Ishikawa (cell line): ENCODE results near the gene ADK.

Experiments
- CEBPB ChIP-seq: IDR thresholded peaks from 2 replicates; pipeline ENCODE4 v1.6.1; 2012
- EGR1 ChIP-seq: IDR thresholded peaks from 2 replicates; pipeline ENCODE4 v1.6.1; 2012
- EP300 ChIP-seq: IDR thresholded peaks from 2 replicates; pipeline ENCODE4 v1.6.1; 2012; ENCODE audit warnings: borderline replicate concordance
- FOXM1 ChIP-seq: IDR thresholded peaks from 2 replicates; pipeline ENCODE4 v1.6.1; 2012; ENCODE audit warnings: low read depth, borderline replicate concordance
- NFIC ChIP-seq: IDR thresholded peaks from 2 replicates; pipeline ENCODE4 v1.6.1; 2012
- RAD21 ChIP-seq: IDR thresholded peaks from 2 replicates; pipeline ENCODE4 v1.6.1; 2012; ENCODE audit warnings: low read depth
- TAF1 ChIP-seq: IDR thresholded peaks from 2 replicates; pipeline ENCODE4 v1.6.1; 2012; ENCODE audit warnings: low read depth, mild to moderate bottlenecking
- TEAD4 ChIP-seq: IDR thresholded peaks from 2 replicates; pipeline ENCODE4 v1.6.1; 2012
- YY1 ChIP-seq: IDR thresholded peaks from 2 replicates; pipeline ENCODE4 v1.6.1; 2012; ENCODE audit warnings: low read depth
- ZBTB7A ChIP-seq: IDR thresholded peaks from 2 replicates; pipeline ENCODE4 v1.6.1; 2012; ENCODE audit warnings: low read depth
- TF ChIP-seq, protein P1 (sequence below): IDR thresholded peaks from 2 replicates; pipeline ENCODE4 v1.6.1; 2012
- TF ChIP-seq, protein P2 (sequence below): IDR thresholded peaks from 2 replicates; pipeline ENCODE4 v1.6.1; 2012

DNA sequence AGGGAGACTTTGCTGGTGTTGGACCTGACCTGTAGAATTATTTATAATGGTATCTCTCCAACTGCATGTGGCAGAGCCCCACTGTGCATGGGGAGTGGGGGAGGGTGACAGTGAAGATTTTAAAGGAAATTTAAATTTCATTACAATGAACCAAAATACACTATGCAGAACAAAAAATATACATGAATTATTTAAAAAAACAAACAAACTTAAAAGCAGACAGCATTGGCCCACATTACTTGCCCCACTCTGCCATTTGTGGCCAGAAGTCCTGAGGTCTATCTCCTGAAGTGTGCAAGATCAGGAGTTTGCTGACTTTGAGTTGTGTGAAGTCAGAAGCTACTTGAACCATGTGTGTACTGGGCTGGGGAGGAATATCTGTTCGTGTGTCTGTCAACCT, 40.9 kb upstream of the ADK start:
- TF ChIP-seq EP300 (no peak), FOXM1 (no peak), YY1 (no peak), RAD21 (no peak), CEBPB (no peak), TAF1 (no peak), TEAD4 (no peak), ZBTB7A (no peak), EGR1 (no peak), NFIC (no peak)
- TF ChIP-seq, protein P1, sequence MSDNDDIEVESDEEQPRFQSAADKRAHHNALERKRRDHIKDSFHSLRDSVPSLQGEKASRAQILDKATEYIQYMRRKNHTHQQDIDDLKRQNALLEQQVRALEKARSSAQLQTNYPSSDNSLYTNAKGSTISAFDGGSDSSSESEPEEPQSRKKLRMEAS: no peak
- TF ChIP-seq, protein P2, sequence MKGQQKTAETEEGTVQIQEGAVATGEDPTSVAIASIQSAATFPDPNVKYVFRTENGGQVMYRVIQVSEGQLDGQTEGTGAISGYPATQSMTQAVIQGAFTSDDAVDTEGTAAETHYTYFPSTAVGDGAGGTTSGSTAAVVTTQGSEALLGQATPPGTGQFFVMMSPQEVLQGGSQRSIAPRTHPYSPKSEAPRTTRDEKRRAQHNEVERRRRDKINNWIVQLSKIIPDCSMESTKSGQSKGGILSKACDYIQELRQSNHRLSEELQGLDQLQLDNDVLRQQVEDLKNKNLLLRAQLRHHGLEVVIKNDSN: no peak
